ENCODE results near the gene RRP1B.

DNA sequence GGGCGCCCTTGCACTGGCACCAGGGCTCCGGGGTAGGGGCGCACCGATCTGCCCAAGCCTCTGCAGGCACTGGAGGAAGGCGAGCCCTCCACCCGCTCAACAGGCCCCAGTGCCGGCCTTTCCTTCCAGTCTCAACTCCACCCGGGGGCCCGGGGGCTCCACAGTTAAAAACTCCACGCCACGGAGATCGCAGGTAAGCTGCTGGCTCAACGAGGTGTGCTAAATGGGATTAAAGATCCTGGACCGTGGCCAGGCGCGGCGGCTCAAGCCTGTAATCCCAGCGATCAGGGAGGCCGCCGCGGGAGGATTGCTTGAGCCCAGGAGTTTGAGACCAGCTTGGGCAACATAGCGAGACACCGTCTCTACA, 608 bp upstream of the RRP1B start:
- TF ChIP-seq ZBTB21 (CRISPR knock-in tag; IDR thresholded peaks at IDR 0.05) = no peak
- no peak for TF ChIP-seq MAZ (IDR thresholded peaks at IDR 0.05; ENCODE audit: borderline replicate concordance, low read depth, low read length)
- TF ChIP-seq MAZ (CRISPR knock-in tag; IDR thresholded peaks at IDR 0.05; ENCODE audit: low read depth) = no peak
